Measurements from ENCODE around the gene TECPR1.

DNA sequence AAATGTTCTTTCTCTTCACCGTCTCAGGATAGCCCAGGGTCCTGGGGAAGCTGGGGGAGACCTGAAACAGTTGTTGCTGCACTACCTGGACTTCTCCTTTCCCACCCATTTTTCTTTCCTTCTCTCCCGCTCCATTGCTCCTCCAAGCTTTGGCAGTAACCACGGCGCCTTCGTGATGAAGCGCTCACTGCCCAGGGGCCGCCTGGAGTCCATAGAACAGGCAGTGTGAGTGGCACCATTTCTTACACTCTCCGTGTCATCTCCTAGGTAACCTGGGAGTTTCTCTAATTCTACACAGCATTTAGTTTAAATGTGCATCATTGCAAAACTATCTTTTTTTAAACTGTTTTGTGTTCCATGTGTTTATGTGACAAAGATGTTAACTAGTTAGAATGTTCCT is 81.1 kb downstream of the TECPR1 start:
- no peak for TF ChIP-seq TAF1 (IDR thresholded peaks at IDR 0.05; ENCODE audit: low read depth)
- TF ChIP-seq, protein P1, sequence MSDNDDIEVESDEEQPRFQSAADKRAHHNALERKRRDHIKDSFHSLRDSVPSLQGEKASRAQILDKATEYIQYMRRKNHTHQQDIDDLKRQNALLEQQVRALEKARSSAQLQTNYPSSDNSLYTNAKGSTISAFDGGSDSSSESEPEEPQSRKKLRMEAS (IDR thresholded peaks at IDR 0.05), result no peak

Data from Ishikawa (cell line).